WTC11 (cell line): ENCODE results near the gene PRSS1. TPM values are rescaled to one million over a fixed set of nuclear protein-coding genes. Genes with fewer than 3 reads are reported as not detected.

Experiments
- ATAC-seq: fragments of 200-7000 bp; cut with Tn5 transposase; 2 replicates; pipeline ENCODE4 v1.10.0; 2021; ENCODE audit warnings: mild to moderate bottlenecking, moderate library complexity
- CTCF ChIA-PET: fragments of 300-600 bp; sonication (Branson Sonifier 250); formaldehyde crosslinking; loops from one replicate; lab custom pipeline; 2021; ENCODE audit warnings: antibody characterized with exemption; lab: Charles Lee
- POLR2A ChIA-PET: fragments of 350-600 bp; sonication (Branson Sonifier 250); formaldehyde crosslinking; loops from one replicate; lab custom pipeline; 2021; ENCODE audit warnings: antibody characterized with exemption; lab: Charles Lee
- DNase-seq: peaks from one replicate; pipeline ENCODE4 v3.0.0; 2021; ENCODE audit warnings: low spot score
- H3K27ac Mint-ChIP-seq: 2 replicates; pipeline ENCODE4 v1.8.0; 2021; ENCODE audit warnings: mixed read lengths
- H3K27me3 Mint-ChIP-seq: 2 replicates; pipeline ENCODE4 v1.8.0; 2021; ENCODE audit warnings: low read depth, mild to moderate bottlenecking, moderate library complexity, mixed read lengths
- H3K36me3 Mint-ChIP-seq: 2 replicates; pipeline ENCODE4 v1.8.0; 2021; ENCODE audit warnings: mixed read lengths
- H3K4me1 Mint-ChIP-seq: 2 replicates; pipeline ENCODE4 v1.8.0; 2022; ENCODE audit warnings: mixed read lengths
- H3K4me3 Mint-ChIP-seq: 2 replicates; pipeline ENCODE4 v1.8.0; 2021; ENCODE audit warnings: mild to moderate bottlenecking, moderate library complexity, mixed read lengths
- H3K9me3 Mint-ChIP-seq: 2 replicates; pipeline ENCODE4 v1.8.0; 2021; ENCODE audit warnings: mixed read lengths
- ARID4B ChIP-seq: sonication (generic); formaldehyde crosslinking; IDR thresholded peaks from 2 replicates; pipeline ENCODE4 v1.8.0; 2023; ENCODE audit warnings: missing genetic modification reagents, mild to moderate bottlenecking, borderline replicate concordance
- CBFB ChIP-seq: sonication (generic); formaldehyde crosslinking; IDR thresholded peaks from 2 replicates; pipeline ENCODE4 v1.8.1; 2022; ENCODE audit warnings: mild to moderate bottlenecking, low read depth, missing genetic modification reagents
- CDX4 ChIP-seq: fragments of 250-450 bp; sonication (Bioruptor Pico); IDR thresholded peaks from 2 replicates; pipeline ENCODE4 v1.9.0; 2021; ENCODE audit warnings: moderate library complexity, mild to moderate bottlenecking, inconsistent platforms, borderline replicate concordance
- CTCF ChIP-seq: fragments of 200-600 bp; IDR thresholded peaks from 2 replicates; pipeline ENCODE4 v1.8.0; 2022; ENCODE audit warnings: antibody characterized with exemption
- E2F5 ChIP-seq: sonication (generic); formaldehyde crosslinking; IDR thresholded peaks from 2 replicates; pipeline ENCODE4 v1.8.1; 2022; ENCODE audit warnings: mild to moderate bottlenecking, moderate library complexity, missing genetic modification reagents
- EMX1 ChIP-seq: fragments of 250-450 bp; sonication (Bioruptor Pico); IDR thresholded peaks from 2 replicates; pipeline ENCODE4 v1.8.0; 2021; ENCODE audit warnings: mild to moderate bottlenecking
- ETV6 ChIP-seq: sonication (generic); formaldehyde crosslinking; IDR thresholded peaks from 2 replicates; pipeline ENCODE4 v1.8.1; 2022; ENCODE audit warnings: mild to moderate bottlenecking, missing genetic modification reagents
- FOXK1 ChIP-seq: sonication (generic); formaldehyde crosslinking; IDR thresholded peaks from 2 replicates; pipeline ENCODE4 v1.8.0; 2022; ENCODE audit warnings: mild to moderate bottlenecking, moderate library complexity, missing genetic modification reagents
- JUN ChIP-seq: sonication (generic); formaldehyde crosslinking; IDR thresholded peaks from 2 replicates; pipeline ENCODE4 v1.8.0; 2023; ENCODE audit warnings: mild to moderate bottlenecking, missing genetic modification reagents
- NR1H2 ChIP-seq: sonication (generic); formaldehyde crosslinking; IDR thresholded peaks from 2 replicates; pipeline ENCODE4 v1.9.0; 2021; ENCODE audit warnings: mild to moderate bottlenecking, moderate library complexity, missing genetic modification reagents
- NR3C1 ChIP-seq: sonication (generic); formaldehyde crosslinking; conservative IDR thresholded peaks from 2 replicates; pipeline ENCODE4 v1.8.1; 2023; ENCODE audit warnings: low read depth, mild to moderate bottlenecking, missing genetic modification reagents
- PRDM15 ChIP-seq: sonication (generic); formaldehyde crosslinking; IDR thresholded peaks from 2 replicates; pipeline ENCODE4 v1.8.0; 2022; ENCODE audit warnings: missing genetic modification reagents
- RELA ChIP-seq: sonication (generic); formaldehyde crosslinking; IDR thresholded peaks from 2 replicates; pipeline ENCODE4 v1.8.1; 2022; ENCODE audit warnings: missing genetic modification reagents, mild to moderate bottlenecking, borderline replicate concordance
- RORB ChIP-seq: fragments of 250-450 bp; sonication (Bioruptor Pico); IDR thresholded peaks from 2 replicates; pipeline ENCODE4 v1.9.0; 2021; ENCODE audit warnings: mild to moderate bottlenecking
- ZBTB43 ChIP-seq: sonication (generic); formaldehyde crosslinking; IDR thresholded peaks from 2 replicates; pipeline ENCODE4 v1.8.1; 2023; ENCODE audit warnings: mild to moderate bottlenecking, missing genetic modification reagents
- ZNF121 ChIP-seq: sonication (generic); formaldehyde crosslinking; IDR thresholded peaks from 2 replicates; pipeline ENCODE4 v1.8.0; 2023; ENCODE audit warnings: missing genetic modification reagents
- ZNF138 ChIP-seq: sonication (generic); formaldehyde crosslinking; conservative IDR thresholded peaks from 2 replicates; pipeline ENCODE4 v1.8.1; 2022; ENCODE audit warnings: mild to moderate bottlenecking, moderate library complexity, missing genetic modification reagents
- ZNF416 ChIP-seq: fragments of 250-450 bp; sonication (Bioruptor Pico); IDR thresholded peaks from 2 replicates; pipeline ENCODE4 v1.9.0; 2021; ENCODE audit warnings: mild to moderate bottlenecking, inconsistent platforms
- ZNF512 ChIP-seq: sonication (generic); formaldehyde crosslinking; IDR thresholded peaks from 2 replicates; pipeline ENCODE4 v1.8.1; 2022; ENCODE audit warnings: missing genetic modification reagents, borderline replicate concordance
- total RNA-seq: library from RNA; stranded (reverse); gene quantifications from 3 replicates; pipeline ENCODE4 v1.2.3, GENCODE V29; 2021

The PRSS1 gene
- total RNA-seq, 1 experiment from 2014 or later: 11.1 TPM

GRCh38 chr7:142722248-142722794 is 27.0 kb upstream of the PRSS1 start:
- no peak for DNase-seq
- no peaks in the 10 kb centered on the region; the same call in 1 of the 2 replicates for H3K36me3 Mint-ChIP-seq
- H3K4me1 Mint-ChIP-seq: peaks cover 3% of the 10 kb centered on the region
- ATAC-seq: no peak
- H3K4me3 Mint-ChIP-seq: no peak overlapping the region
- TF ChIP-seq RORB (CRISPR knock-in tag): no peak
- no peak for TF ChIP-seq CBFB (CRISPR knock-in tag)
- no peak for TF ChIP-seq NR3C1 (CRISPR knock-in tag)
- TF ChIP-seq FOXK1 (CRISPR knock-in tag): no peak
- TF ChIP-seq JUN (CRISPR knock-in tag): no peak
- TF ChIP-seq E2F5 (CRISPR knock-in tag): no peak
- no peak for TF ChIP-seq PRDM15 (CRISPR knock-in tag)
- no peak for TF ChIP-seq ZBTB43 (CRISPR knock-in tag)
- TF ChIP-seq EMX1: no peak
- TF ChIP-seq CDX4: no peak
- TF ChIP-seq NR1H2 (CRISPR knock-in tag): no peak
- TF ChIP-seq ZNF138 (CRISPR knock-in tag): no peak
- TF ChIP-seq ZNF512 (CRISPR knock-in tag): no peak
- CTCF ChIA-PET: no interaction called here
- peaks cover 10% of the 10 kb centered on the region for H3K9me3 Mint-ChIP-seq
- H3K27me3 Mint-ChIP-seq: no peaks in the 10 kb centered on the region; the same call in 1 of the 2 replicates
- H3K27ac Mint-ChIP-seq: no peak overlapping the region
- POLR2A ChIA-PET: no interaction called here

- ChIA-PET POLR2A (no interaction called here), CTCF (interaction anchor here (1.3 to 1.8 kb wide), 2 partner anchors 21 to 50 kb away, joined by 5 to 6 read pairs; no protein-coding TSS in a partner anchor)
- Mint-ChIP-seq H3K9me3 (peaks cover 16% of the 10 kb centered on the region), H3K4me1 (peaks cover 6% of the 10 kb centered on the region), H3K27me3 (no peaks in the 10 kb centered on the region), H3K36me3 (peaks cover 11% of the 10 kb centered on the region), H3K4me3 (no peak overlapping the region), H3K27ac (no peak overlapping the region)
- DNase-seq (no peak), ATAC-seq (no peak)
- TF ChIP-seq ARID4B (no peak), CTCF (no peak), RELA (CRISPR knock-in tag) (no peak), ZBTB43 (CRISPR knock-in tag) (no peak), ETV6 (CRISPR knock-in tag) (no peak), ZNF121 (CRISPR knock-in tag) (no peak), ZNF416 (no peak)
Observed at GRCh38 chr7:142733271-142733670, 16.0 kb upstream of the PRSS1 start.
